ENCODE measurements around the gene MAN2B2. TPM values are rescaled to one million over a fixed set of nuclear protein-coding genes. Genes with fewer than 3 reads are reported as not detected.
A peak's percentile ranks its signal among the peaks of the same experiment; 100 is the strongest.

Gene MAN2B2
- total and polyA plus RNA-seq, 2 donors from 2014 or later: 19.9 to 34.3 TPM

- no peaks in the 10 kb centered on the region for H3K36me3 ChIP-seq (ENCODE audit: control insufficient read depth in 2 of 3, insufficient read depth in 3 of 3, low read length in 3 of 3)
- DNase-seq (no peak), FAIRE-seq (no peak)
- TF ChIP-seq CTCF (IDR thresholded peaks at IDR 0.05; ENCODE audit: borderline replicate concordance, extremely low read depth, insufficient read depth): no peak
- no peaks in the 10 kb centered on the region for H3K27me3 ChIP-seq (ENCODE audit: control insufficient read depth, insufficient read depth, low read length)
- H3K9me3 ChIP-seq (ENCODE audit: control insufficient read depth in 2 of 3, insufficient read depth in 1 of 3, low read length in 3 of 3): no peaks in the 10 kb centered on the region
- H3K9ac ChIP-seq (ENCODE audit: low read length in 3 of 3): no peak overlapping the region
- no peak overlapping the region for H3K4me3 ChIP-seq (ENCODE audit: low read length in 3 of 3)
- intact Hi-C loops (cut with DNase I): no loop called here
- no peaks in the 10 kb centered on the region for H3K4me1 ChIP-seq (ENCODE audit: control insufficient read depth in 2 of 3, insufficient read depth in 2 of 3, low read depth in 1 of 3, low read length in 3 of 3)
- H3K27ac ChIP-seq (ENCODE audit: low read depth in 2 of 2, low read length in 2 of 2): no peak overlapping the region
Measured at GRCh38 chr4:6546091-6546490, 28.9 kb upstream of the MAN2B2 start.

GRCh38 chr4:6546681-6547447, 28.1 kb upstream of the MAN2B2 start:
- Histone ChIP-seq H3K9ac (ENCODE audit: low read length in 3 of 3) (no peak overlapping the region), H3K9me3 (ENCODE audit: control insufficient read depth in 2 of 3, insufficient read depth in 1 of 3, low read length in 3 of 3) (peaks cover 0 to 6% (median 4%) of the 10 kb centered on the region in 3 donors), H3K4me1 (ENCODE audit: control insufficient read depth in 2 of 3, insufficient read depth in 2 of 3, low read depth in 1 of 3, low read length in 3 of 3) (no peaks in the 10 kb centered on the region), H3K36me3 (ENCODE audit: control insufficient read depth in 2 of 3, insufficient read depth in 3 of 3, low read length in 3 of 3) (no peaks in the 10 kb centered on the region), H3K4me3 (ENCODE audit: low read length in 3 of 3) (no peak overlapping the region), H3K27me3 (ENCODE audit: control insufficient read depth, insufficient read depth, low read length) (no peaks in the 10 kb centered on the region), H3K27ac (ENCODE audit: low read depth in 2 of 2, low read length in 2 of 2) (no peak overlapping the region)
- intact Hi-C loops (cut with DNase I): no loop called here
- no peak for FAIRE-seq
- TF ChIP-seq CTCF (IDR thresholded peaks at IDR 0.05; ENCODE audit: borderline replicate concordance, extremely low read depth, insufficient read depth): peak; percentile 77
- DNase-seq: peak in 4 of 5 donors; percentile 48 to 86 (median 66)

- no peak for FAIRE-seq
- peak in 3 of 5 donors; percentile 24 to 29 (median 27) for DNase-seq
- Histone ChIP-seq H3K4me3 (ENCODE audit: low read length in 3 of 3) (no peak overlapping the region), H3K4me1 (ENCODE audit: control insufficient read depth in 2 of 3, insufficient read depth in 2 of 3, low read depth in 1 of 3, low read length in 3 of 3) (no peaks in the 10 kb centered on the region), H3K27ac (ENCODE audit: low read depth in 2 of 2, low read length in 2 of 2) (no peak overlapping the region), H3K9me3 (ENCODE audit: control insufficient read depth in 2 of 3, insufficient read depth in 1 of 3, low read length in 3 of 3) (peaks cover 0 to 6% (median 6%) of the 10 kb centered on the region in 3 donors), H3K36me3 (ENCODE audit: control insufficient read depth in 2 of 3, insufficient read depth in 3 of 3, low read length in 3 of 3) (no peaks in the 10 kb centered on the region), H3K27me3 (ENCODE audit: control insufficient read depth, insufficient read depth, low read length) (no peaks in the 10 kb centered on the region), H3K9ac (ENCODE audit: low read length in 3 of 3) (no peak overlapping the region)
- intact Hi-C loops (cut with DNase I): no loop called here
- TF ChIP-seq CTCF (IDR thresholded peaks at IDR 0.05; ENCODE audit: borderline replicate concordance, extremely low read depth, insufficient read depth): no peak
Measured at GRCh38 chr4:6548201-6548881, 26.6 kb upstream of the MAN2B2 start.

All from kidney (tissue), 14 donors.